GM13977 (cell line): ENCODE data around the gene CTNNA2.

ENCODE experiments used
- DNase-seq: peaks from one replicate; pipeline ENCODE4 v3.0.0; 2012; ENCODE audit warnings: low spot score
- in situ Hi-C: fragments of 300-500 bp; cut with MboI; formaldehyde crosslinking; loops from one replicate; pipeline ENCODE4 v1.12.0; 2022; ENCODE audit warnings: low sequenced_read_pairs, low pct_unique_long_range_greater_than_20kb, mixed read lengths, inconsistent platforms; ENCODE audit not compliant: unreplicated experiment
- TF ChIP-seq, protein P1 (sequence below): IDR thresholded peaks from 2 replicates; pipeline ENCODE4 v1.5.1; 2012; ENCODE audit warnings: mild to moderate bottlenecking, control low read depth; ENCODE audit not compliant: insufficient read depth; ENCODE audit errors: extremely low read depth, missing control alignments

CTNNA2 gene

DNA sequence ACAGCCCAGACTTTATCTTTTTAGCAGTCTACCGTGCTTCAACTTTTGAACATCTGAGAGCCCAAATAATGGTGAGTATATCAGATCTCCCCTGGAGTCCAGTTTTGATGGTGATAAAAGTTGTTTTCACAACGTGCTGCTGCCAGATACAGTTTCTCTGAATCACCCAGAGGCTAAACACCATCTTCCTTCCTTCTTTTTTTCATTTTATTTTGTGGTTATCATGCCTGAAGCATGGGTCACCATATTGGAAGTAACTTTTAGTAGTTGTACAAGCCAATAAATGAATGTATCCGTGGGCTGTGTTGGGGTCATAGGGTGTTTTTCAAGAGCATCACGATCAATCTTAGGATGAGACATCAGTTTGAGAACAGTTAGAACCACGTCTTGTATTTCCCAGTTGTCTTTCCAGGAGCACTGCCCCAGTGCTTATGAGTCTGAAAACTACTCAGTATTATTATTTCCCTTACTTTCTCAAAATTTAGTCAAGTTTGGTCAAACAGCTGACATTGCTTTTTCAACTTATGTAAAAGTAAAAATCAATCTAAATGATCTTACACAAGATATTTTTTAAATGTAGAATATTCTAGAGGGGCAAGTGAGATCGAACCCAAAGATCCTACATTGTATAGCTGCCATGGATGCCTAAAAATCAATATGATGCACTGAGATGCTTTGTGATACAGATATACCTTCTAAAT lies 311.4 kb downstream of the CTNNA2 start:
- TF ChIP-seq, protein P1, sequence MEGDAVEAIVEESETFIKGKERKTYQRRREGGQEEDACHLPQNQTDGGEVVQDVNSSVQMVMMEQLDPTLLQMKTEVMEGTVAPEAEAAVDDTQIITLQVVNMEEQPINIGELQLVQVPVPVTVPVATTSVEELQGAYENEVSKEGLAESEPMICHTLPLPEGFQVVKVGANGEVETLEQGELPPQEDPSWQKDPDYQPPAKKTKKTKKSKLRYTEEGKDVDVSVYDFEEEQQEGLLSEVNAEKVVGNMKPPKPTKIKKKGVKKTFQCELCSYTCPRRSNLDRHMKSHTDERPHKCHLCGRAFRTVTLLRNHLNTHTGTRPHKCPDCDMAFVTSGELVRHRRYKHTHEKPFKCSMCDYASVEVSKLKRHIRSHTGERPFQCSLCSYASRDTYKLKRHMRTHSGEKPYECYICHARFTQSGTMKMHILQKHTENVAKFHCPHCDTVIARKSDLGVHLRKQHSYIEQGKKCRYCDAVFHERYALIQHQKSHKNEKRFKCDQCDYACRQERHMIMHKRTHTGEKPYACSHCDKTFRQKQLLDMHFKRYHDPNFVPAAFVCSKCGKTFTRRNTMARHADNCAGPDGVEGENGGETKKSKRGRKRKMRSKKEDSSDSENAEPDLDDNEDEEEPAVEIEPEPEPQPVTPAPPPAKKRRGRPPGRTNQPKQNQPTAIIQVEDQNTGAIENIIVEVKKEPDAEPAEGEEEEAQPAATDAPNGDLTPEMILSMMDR, result no peak
- in situ Hi-C loops, result no loop called here
- no peak for DNase-seq

DNA sequence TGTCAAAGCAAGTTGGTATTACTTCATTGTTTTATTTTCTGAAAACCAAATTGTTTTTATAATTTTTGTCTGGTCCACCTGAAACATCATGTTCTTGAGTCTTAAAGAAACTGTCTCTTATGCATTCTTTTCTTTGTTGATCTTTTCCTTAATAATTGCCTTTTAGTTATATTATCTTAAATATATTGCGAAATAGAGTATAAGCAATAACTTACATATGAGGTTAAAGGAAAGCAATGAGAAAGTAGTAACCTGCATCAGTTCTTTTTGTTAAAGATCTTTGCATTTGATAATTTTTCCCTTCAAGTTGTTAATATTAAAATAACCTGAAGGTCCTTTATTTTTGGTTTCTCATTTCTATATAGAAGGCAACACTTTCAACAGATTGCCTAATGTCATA lies 315.0 kb downstream of the CTNNA2 start:
- TF ChIP-seq, protein P1, result no peak
- in situ Hi-C loops, result no loop called here
- no peak for DNase-seq

DNA sequence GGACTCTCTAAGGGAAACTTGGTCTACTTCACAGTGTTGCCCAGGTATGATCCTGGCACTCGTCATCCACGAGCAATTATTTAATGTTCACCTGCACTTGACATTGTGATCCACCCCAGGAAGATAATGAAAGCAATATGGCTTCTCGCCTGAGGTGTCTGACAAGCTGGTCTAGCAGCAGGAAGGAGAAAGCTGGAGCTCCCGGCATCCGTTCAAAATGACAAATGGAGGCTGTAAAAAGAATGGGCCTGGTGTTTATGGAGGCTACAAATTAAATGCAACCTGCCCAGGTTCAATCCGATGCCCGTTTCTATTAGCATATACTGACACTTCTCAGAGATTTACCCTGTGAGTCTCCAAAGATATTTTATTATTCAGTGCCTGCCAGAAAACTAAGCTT lies 317.6 kb downstream of the CTNNA2 start:
- in situ Hi-C loops, result no loop called here
- TF ChIP-seq, protein P1, result no peak
- no peak for DNase-seq

DNA sequence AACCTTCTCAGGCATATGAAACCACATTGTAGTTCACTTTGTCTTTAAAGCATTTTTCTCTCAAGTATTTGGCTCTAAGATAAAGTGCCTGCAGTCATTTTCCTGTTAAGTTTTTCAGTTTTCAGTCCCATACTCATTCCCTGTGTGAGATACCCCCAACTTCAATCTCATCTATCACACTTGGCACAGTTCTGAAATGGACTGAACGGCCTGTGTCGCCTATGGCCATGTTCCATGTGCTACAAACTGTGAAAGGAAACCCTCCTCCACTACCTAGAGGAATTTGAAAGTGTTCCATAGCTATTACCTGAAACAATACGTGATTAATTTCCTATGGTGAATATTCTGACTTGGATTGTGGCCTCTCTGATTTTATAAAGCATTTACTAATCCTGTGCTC lies 319.1 kb downstream of the CTNNA2 start:
- DNase-seq, result no peak
- TF ChIP-seq, protein P1, result no peak
- in situ Hi-C loops, result no loop called here

DNA sequence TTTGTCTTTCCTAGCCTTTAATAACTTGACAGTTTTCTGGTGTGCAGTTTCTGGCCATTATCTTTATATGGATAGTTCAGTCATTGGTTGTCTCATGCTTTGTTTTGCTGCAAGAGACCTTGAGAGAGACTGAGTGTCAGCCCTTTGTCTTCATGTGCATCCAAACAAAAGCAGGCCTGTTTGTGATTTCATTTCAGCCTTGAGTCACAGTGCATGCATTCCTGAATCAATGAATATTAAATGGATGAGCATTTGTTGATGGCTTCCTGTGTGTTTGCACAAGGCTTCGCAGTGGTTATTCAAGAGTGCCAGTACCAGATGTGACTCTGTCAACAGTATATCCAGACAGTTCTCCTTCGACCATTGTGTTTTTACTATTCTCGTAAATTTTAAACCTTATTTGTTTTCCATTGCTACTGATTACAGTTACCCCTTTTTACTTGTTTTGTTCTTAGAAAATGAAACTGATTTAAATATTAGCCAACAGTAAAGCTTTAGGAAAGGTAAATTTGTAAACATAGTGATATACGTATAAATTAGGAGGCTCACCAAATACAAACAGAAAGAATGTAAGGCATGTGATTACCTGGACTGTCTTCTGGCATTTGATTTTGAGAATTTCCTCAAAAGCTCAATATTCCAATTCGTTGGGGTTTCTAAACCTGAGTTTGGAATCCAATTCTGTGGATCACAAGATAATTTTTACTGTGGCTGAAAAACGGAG lies 319.8 kb downstream of the CTNNA2 start:
- DNase-seq, result no peak
- TF ChIP-seq, protein P1, result no peak
- in situ Hi-C loops, result no loop called here

DNA sequence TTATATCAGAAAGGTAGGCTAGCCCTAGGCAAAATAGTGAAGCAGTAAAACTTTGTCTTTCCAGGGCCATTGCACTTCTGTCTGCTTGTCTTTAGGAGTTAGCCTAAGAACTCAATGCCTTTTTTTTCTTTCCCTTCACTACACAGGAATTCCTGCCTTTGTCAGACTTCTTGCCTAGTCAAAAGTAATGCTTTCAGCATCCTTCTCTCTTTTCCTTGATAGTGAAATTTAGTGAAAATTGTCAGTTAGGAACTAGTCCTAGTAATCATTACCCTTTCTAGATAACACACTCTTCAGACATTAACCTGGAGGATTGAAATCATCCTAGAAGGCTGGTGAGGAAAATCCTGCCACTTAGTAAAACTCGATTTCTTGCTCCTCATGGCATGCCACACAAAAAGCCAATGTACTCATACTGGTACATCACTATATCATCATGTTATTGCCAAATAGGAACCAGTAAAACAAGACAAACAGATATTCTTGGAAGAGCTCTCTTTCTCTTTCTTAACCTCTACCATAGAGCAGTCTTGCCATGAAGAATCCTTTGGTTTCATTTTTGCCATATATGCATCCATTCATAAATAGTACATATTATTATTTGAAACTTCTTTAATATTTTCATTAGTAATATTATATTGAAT lies 320.5 kb downstream of the CTNNA2 start:
- TF ChIP-seq, protein P1, result no peak
- in situ Hi-C loops, result no loop called here
- no peak for DNase-seq
